K562 (cell line): ENCODE data around the gene NFATC4.

Experiments used
- CBFA2T3 ChIP-seq: fragments of 450-650 bp; IDR thresholded peaks from 2 replicates; pipeline ENCODE4 v1.6.1; 2017
- CBX3 ChIP-seq, 2 experiments: IDR thresholded peaks; 1 replicate in 1 of 2; 2 replicates in 1 of 2; pipeline ENCODE4 v1.6.1; 2012; ENCODE audit warnings: inconsistent platforms in 2 of 2, low read length in 2 of 2, borderline replicate concordance in 1 of 2, control low read depth in 1 of 2
- RBM17 ChIP-seq: fragments of 200-400 bp; formaldehyde crosslinking; IDR thresholded peaks from 2 replicates; pipeline ENCODE4 v1.6.1; 2017; ENCODE audit warnings: low read depth, mild to moderate bottlenecking, low read length, borderline replicate concordance
- TAF1 ChIP-seq: IDR thresholded peaks from 2 replicates; pipeline ENCODE4 v1.6.1; 2011; ENCODE audit warnings: mild to moderate bottlenecking, low read length, moderate library complexity; ENCODE audit not compliant: insufficient read depth, control insufficient read depth, severe bottlenecking; ENCODE audit errors: extremely low read depth
- TARDBP ChIP-seq: fragments of 450-650 bp; IDR thresholded peaks from 2 replicates; pipeline ENCODE4 v1.6.1; 2016
- ZNF384 ChIP-seq: IDR thresholded peaks from 2 replicates; pipeline ENCODE4 v1.6.1; 2012; ENCODE audit warnings: low read depth, low read length, improper control_type of control experiment
- TF ChIP-seq, protein P1 (sequence below), 3 experiments: IDR thresholded peaks in 2 of 3; conservative IDR thresholded peaks in 1 of 3; 2 replicates each; pipeline ENCODE4 v1.5.1; 2011 to 2012; ENCODE audit warnings: low read length in 3 of 3, mild to moderate bottlenecking in 3 of 3, control low read depth in 2 of 3, improper control_type of control experiment in 1 of 3, inconsistent platforms in 1 of 3, low read depth in 1 of 3, mixed read lengths in 1 of 3, moderate library complexity in 1 of 3; ENCODE audit not compliant: insufficient read depth in 2 of 3
- TF ChIP-seq, protein P2 (sequence below): sonication (generic); formaldehyde crosslinking; IDR thresholded peaks from 2 replicates; pipeline ENCODE4 v1.9.0; 2022; ENCODE audit warnings: mild to moderate bottlenecking, missing genetic modification reagents
- TF ChIP-seq, protein P3 (sequence below): sonication (generic); formaldehyde crosslinking; IDR thresholded peaks from 2 replicates; pipeline ENCODE4 v1.8.1; 2023; ENCODE audit warnings: missing genetic modification reagents, mild to moderate bottlenecking, borderline replicate concordance

DNA sequence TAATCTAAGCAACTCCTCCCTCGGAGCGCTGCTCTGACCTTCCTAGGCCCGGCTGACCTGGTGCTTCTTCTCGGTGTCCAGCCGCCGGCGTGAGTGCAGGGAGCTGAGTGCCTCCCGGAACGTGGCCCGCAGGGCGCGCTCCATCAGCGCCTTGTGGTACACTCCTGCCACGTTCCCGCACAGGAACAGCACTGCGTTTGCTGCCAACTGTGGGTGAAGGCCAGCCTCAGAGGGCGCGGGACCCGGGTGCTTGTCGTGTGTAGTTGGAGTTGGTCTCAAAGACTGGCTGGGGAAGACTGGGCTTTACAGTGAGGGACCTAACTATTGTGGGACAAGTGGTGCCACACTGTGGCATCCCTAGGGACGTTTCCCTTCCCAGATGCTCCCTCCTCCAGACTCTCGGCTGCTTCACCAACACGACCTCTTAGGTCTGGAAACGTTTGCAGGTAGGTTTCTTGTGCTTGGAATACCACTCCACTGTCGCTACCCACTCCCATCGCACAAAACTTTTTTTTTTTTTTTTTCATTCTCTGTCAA lies 36.2 kb upstream of the NFATC4 start:
- TF ChIP-seq CBFA2T3 (no peak), CBX3 (IDR thresholded peaks at IDR 0.05; ENCODE audit: borderline replicate concordance in 1 of 2, low read length in 2 of 2) (no peak), TAF1 (no peak), RBM17 (no peak), ZNF384 (no peak), TARDBP (no peak)
- TF ChIP-seq, protein P1, sequence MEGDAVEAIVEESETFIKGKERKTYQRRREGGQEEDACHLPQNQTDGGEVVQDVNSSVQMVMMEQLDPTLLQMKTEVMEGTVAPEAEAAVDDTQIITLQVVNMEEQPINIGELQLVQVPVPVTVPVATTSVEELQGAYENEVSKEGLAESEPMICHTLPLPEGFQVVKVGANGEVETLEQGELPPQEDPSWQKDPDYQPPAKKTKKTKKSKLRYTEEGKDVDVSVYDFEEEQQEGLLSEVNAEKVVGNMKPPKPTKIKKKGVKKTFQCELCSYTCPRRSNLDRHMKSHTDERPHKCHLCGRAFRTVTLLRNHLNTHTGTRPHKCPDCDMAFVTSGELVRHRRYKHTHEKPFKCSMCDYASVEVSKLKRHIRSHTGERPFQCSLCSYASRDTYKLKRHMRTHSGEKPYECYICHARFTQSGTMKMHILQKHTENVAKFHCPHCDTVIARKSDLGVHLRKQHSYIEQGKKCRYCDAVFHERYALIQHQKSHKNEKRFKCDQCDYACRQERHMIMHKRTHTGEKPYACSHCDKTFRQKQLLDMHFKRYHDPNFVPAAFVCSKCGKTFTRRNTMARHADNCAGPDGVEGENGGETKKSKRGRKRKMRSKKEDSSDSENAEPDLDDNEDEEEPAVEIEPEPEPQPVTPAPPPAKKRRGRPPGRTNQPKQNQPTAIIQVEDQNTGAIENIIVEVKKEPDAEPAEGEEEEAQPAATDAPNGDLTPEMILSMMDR (IDR thresholded peaks at IDR 0.05 in 2 of 3, conservative IDR thresholded peaks at IDR 0.05 in 1 of 3; ENCODE audit: insufficient read depth in 2 of 3, low read depth in 1 of 3, low read length in 3 of 3) = no peak
- TF ChIP-seq, protein P2, sequence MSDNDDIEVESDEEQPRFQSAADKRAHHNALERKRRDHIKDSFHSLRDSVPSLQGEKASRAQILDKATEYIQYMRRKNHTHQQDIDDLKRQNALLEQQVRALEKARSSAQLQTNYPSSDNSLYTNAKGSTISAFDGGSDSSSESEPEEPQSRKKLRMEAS (CRISPR knock-in tag) = no peak
- TF ChIP-seq, protein P3, sequence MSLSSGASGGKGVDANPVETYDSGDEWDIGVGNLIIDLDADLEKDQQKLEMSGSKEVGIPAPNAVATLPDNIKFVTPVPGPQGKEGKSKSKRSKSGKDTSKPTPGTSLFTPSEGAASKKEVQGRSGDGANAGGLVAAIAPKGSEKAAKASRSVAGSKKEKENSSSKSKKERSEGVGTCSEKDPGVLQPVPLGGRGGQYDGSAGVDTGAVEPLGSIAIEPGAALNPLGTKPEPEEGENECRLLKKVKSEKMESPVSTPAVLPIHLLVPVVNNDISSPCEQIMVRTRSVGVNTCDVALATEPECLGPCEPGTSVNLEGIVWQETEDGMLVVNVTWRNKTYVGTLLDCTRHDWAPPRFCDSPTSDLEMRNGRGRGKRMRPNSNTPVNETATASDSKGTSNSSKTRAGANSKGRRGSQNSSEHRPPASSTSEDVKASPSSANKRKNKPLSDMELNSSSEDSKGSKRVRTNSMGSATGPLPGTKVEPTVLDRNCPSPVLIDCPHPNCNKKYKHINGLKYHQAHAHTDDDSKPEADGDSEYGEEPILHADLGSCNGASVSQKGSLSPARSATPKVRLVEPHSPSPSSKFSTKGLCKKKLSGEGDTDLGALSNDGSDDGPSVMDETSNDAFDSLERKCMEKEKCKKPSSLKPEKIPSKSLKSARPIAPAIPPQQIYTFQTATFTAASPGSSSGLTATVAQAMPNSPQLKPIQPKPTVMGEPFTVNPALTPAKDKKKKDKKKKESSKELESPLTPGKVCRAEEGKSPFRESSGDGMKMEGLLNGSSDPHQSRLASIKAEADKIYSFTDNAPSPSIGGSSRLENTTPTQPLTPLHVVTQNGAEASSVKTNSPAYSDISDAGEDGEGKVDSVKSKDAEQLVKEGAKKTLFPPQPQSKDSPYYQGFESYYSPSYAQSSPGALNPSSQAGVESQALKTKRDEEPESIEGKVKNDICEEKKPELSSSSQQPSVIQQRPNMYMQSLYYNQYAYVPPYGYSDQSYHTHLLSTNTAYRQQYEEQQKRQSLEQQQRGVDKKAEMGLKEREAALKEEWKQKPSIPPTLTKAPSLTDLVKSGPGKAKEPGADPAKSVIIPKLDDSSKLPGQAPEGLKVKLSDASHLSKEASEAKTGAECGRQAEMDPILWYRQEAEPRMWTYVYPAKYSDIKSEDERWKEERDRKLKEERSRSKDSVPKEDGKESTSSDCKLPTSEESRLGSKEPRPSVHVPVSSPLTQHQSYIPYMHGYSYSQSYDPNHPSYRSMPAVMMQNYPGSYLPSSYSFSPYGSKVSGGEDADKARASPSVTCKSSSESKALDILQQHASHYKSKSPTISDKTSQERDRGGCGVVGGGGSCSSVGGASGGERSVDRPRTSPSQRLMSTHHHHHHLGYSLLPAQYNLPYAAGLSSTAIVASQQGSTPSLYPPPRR (CRISPR knock-in tag) = no peak
